ENCODE data around the gene SEC63. TPM values are rescaled to one million over a fixed set of nuclear protein-coding genes. Genes with fewer than 3 reads are reported as not detected.
"Not testable (repeated sequence)": the region's sequence is repeated elsewhere in the genome, so short reads cannot be mapped to it uniquely, and the experiment has no call there.

SEC63 gene
- total RNA-seq, 4 donors from 2014 or later, result 9.3 to 25.4 (median 16.2) TPM

DNA sequence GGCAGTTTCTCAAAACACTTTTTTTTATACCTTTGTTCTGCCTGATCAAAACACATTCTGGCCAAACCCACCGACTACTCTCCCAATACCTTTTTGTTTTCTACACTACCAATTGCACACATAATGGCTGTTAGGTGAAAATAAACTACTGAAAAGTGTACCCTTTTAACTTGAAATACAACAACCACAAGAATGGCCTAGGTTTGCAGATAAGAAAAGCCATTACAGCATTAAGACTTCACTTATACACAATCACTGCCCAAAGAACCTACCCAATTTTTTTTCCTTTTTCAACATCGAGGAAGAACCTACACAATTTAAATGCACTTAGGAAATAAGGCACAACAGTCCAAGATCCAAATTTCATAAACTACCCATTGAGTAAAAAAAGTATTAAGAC is 1.8 kb downstream of the SEC63 start:
- H3K9me3 ChIP-seq, result no peaks in the 10 kb centered on the region
- DNase-seq, result no peak
- intact Hi-C loops (cut with DNase I), result no loop called here
- TF ChIP-seq POLR2A (IDR thresholded peaks at IDR 0.05), result no peak
- TF ChIP-seq, protein P1, sequence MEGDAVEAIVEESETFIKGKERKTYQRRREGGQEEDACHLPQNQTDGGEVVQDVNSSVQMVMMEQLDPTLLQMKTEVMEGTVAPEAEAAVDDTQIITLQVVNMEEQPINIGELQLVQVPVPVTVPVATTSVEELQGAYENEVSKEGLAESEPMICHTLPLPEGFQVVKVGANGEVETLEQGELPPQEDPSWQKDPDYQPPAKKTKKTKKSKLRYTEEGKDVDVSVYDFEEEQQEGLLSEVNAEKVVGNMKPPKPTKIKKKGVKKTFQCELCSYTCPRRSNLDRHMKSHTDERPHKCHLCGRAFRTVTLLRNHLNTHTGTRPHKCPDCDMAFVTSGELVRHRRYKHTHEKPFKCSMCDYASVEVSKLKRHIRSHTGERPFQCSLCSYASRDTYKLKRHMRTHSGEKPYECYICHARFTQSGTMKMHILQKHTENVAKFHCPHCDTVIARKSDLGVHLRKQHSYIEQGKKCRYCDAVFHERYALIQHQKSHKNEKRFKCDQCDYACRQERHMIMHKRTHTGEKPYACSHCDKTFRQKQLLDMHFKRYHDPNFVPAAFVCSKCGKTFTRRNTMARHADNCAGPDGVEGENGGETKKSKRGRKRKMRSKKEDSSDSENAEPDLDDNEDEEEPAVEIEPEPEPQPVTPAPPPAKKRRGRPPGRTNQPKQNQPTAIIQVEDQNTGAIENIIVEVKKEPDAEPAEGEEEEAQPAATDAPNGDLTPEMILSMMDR (IDR thresholded peaks at IDR 0.05), result no peak
- peak overlapping the region in 2 of 4 donors; percentile 85 to 93 for H3K4me3 ChIP-seq
- 27 to 43% methylated on average over 2 of the region's 2 CpGs for WGBS, 2 donors
- peak overlapping the region in 1 of 4 donors; percentile 87 for H3K27ac ChIP-seq
- H3K27me3 ChIP-seq, result no peaks in the 10 kb centered on the region
- H3K36me3 ChIP-seq, result no peaks in the 10 kb centered on the region
- H3K4me1 ChIP-seq, result peaks cover 9 to 65% (median 22%) of the 10 kb centered on the region in 3 donors

DNA sequence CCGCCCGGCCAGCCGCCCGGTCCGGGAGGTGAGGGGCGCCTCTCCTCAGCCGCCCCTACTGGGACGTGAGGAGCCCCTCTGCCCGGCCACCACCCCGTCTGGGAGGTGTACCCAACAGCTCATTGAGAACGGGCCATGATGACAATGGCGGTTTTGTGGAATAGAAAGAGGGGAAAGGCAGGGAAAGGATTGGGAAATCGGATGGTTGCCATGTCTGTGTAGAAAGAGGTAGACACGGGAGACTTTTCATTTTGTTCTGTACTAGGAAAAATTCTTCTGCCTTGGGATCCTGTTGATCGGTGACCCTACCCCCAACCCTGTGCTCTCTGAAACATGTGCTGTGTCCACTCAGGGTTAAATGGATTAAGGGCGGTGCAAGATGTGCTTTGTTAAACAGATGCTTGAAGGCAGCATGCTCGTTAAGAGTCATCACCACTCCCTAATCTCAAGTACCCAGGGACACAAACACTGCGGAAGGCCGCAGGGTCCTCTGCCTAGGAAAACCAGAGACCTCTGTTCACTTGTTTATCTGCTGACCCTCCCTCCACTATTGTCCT is 4.1 kb downstream of the SEC63 start:
- H3K4me1 ChIP-seq, result peaks cover 9 to 79% (median 22%) of the 10 kb centered on the region in 3 donors
- H3K36me3 ChIP-seq; H3K27me3 ChIP-seq; H3K27ac ChIP-seq; H3K9me3 ChIP-seq; DNase-seq; intact Hi-C loops (cut with DNase I); H3K4me3 ChIP-seq: not testable (repeated sequence)
- WGBS, 2 donors, result 90% methylated on average over 4 of the region's 19 CpGs; no CpG with 5 or more reads in 1 of the 2 donors

DNA sequence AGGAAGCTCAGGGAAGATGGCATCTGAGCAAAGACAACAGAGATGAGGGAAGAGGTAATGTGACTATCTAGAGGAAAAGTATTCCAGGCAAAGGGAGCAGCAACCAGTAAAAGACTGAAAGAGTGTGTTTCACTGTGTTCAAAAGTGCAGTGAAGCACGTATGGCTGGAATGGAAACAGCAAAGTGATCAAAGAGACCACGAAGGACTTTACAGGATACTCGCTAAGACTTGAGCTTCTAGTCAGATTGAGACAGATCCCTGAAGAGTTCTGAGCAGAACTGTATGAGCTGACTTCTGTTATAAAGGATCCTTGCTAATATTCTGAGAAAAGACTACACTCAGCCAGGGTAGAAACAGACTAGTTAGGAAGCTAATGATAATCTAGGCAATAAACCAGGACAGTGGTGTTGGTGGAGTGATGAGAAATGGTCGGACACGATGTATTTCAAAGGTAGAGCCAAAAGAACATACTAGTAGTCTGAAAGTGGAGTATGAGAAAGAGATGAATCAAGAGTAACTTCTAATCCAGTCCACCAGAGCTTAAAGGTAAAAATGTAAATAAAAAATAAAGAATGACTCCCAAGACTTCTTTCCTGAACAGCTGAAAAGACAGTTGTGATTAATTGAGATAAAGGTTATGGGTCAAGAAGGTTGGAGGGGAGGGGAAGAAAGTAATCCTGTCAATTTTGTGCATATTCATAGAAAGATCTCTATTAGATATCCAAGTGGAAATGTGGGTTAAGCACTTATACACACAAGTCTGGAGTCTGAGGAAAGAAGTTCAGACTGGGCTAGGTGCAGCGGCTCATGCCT is 14.2 kb downstream of the SEC63 start:
- no peak for TF ChIP-seq POLR2A (IDR thresholded peaks at IDR 0.05)
- TF ChIP-seq, protein P1 (IDR thresholded peaks at IDR 0.05), result no peak
- Histone ChIP-seq H3K4me1 (peaks cover 0 to 12% (median 6%) of the 10 kb centered on the region in 3 donors), H3K4me3 (no peak overlapping the region), H3K9me3 (no peaks in the 10 kb centered on the region), H3K27ac (no peak overlapping the region), H3K27me3 (no peaks in the 10 kb centered on the region), H3K36me3 (no peaks in the 10 kb centered on the region)
- intact Hi-C loops (cut with DNase I), result no loop called here
- WGBS, 2 donors, result 63 to 76% methylated on average over 6 of the region's 6 CpGs
- DNase-seq, result no peak

GRCh38 chr6:107942142-107942541 is 15.9 kb downstream of the SEC63 start:
- Histone ChIP-seq H3K4me3 (no peak overlapping the region), H3K27me3 (no peaks in the 10 kb centered on the region), H3K27ac (no peak overlapping the region), H3K4me1 (peaks cover 0 to 10% (median 6%) of the 10 kb centered on the region in 3 donors), H3K9me3 (no peaks in the 10 kb centered on the region), H3K36me3 (no peaks in the 10 kb centered on the region)
- TF ChIP-seq, protein P1 (IDR thresholded peaks at IDR 0.05), result no peak
- no peak for TF ChIP-seq POLR2A (IDR thresholded peaks at IDR 0.05)
- WGBS, 2 donors, result 56 to 63% methylated on average over 4 of the region's 4 CpGs
- intact Hi-C loops (cut with DNase I), result no loop called here
- no peak for DNase-seq

DNA sequence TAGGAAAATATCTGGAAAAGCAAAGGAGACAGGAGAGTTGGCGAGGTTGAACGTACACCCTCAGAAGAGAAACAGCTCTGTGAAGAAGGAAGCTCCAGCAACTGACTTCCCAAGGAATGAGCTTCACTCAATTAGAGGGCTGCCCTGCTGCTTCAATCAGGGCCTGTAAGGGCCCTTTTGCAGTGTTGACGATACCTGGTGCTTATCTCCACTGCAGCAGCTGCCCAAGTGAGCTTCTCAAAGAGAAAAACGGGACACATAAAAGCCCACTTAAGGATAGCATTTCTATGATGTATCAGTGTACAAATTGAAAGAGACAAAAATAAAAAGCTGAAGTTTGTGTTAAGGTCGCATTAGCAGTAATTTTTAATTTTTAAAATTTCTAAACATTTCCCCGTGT is 16.4 kb downstream of the SEC63 start:
- 86 to 87% methylated on average over 6 of the region's 6 CpGs for WGBS, 2 donors
- H3K27me3 ChIP-seq, result no peaks in the 10 kb centered on the region
- no peak overlapping the region for H3K4me3 ChIP-seq
- no peak for TF ChIP-seq POLR2A (IDR thresholded peaks at IDR 0.05)
- DNase-seq, result no peak
- no peaks in the 10 kb centered on the region for H3K36me3 ChIP-seq
- no peak overlapping the region for H3K27ac ChIP-seq
- H3K9me3 ChIP-seq, result no peaks in the 10 kb centered on the region
- peaks cover 0 to 10% (median 6%) of the 10 kb centered on the region in 3 donors for H3K4me1 ChIP-seq
- intact Hi-C loops (cut with DNase I), result no loop called here

- Histone ChIP-seq H3K36me3 (no peaks in the 10 kb centered on the region), H3K27me3 (no peaks in the 10 kb centered on the region), H3K4me1 (peaks cover 0 to 10% (median 6%) of the 10 kb centered on the region in 3 donors), H3K27ac (no peak overlapping the region), H3K4me3 (no peak overlapping the region), H3K9me3 (no peaks in the 10 kb centered on the region)
- DNase-seq, result no peak
- WGBS, 2 donors, result 70 to 92% methylated on average over 2 of the region's 2 CpGs
- intact Hi-C loops (cut with DNase I), result no loop called here
- TF ChIP-seq, protein P1 (IDR thresholded peaks at IDR 0.05), result no peak
- no peak for TF ChIP-seq POLR2A (IDR thresholded peaks at IDR 0.05)
Measured at GRCh38 chr6:107941199-107941598, 16.8 kb downstream of the SEC63 start.

GRCh38 chr6:107936910-107937292 is 21.1 kb downstream of the SEC63 start:
- intact Hi-C loops (cut with DNase I); H3K4me1 ChIP-seq; H3K4me3 ChIP-seq; H3K27me3 ChIP-seq; H3K9me3 ChIP-seq; DNase-seq; H3K36me3 ChIP-seq; H3K27ac ChIP-seq: not testable (repeated sequence)
- WGBS, 2 donors, result 94% methylated on average over 5 of the region's 5 CpGs

Measured in esophagus squamous epithelium (tissue), 5 donors.